ENCODE measurements around the gene MBNL1.

MBNL1 gene

GRCh38 chr3:152499791-152500385 lies 231.2 kb downstream of the MBNL1 start:
- H3K27ac ChIP-seq = no peak overlapping the region

GRCh38 chr3:152505926-152506325 lies 237.2 kb downstream of the MBNL1 start:
- TF ChIP-seq ZFX (IDR thresholded peaks at IDR 0.05; ENCODE audit: borderline replicate concordance) = no peak
- no peak for TF ChIP-seq CTCF (IDR thresholded peaks at IDR 0.05)
- no peak overlapping the region for H3K27ac ChIP-seq

More at GRCh38 chr3:152499791-152500385, 231.2 kb downstream of the MBNL1 start:
- TF ChIP-seq ZFX (IDR thresholded peaks at IDR 0.05; ENCODE audit: borderline replicate concordance) = no peak
- TF ChIP-seq CTCF (IDR thresholded peaks at IDR 0.05) = no peak

GRCh38 chr3:152508705-152509104 lies 240.0 kb downstream of the MBNL1 start:
- TF ChIP-seq ZFX (IDR thresholded peaks at IDR 0.05; ENCODE audit: borderline replicate concordance) = no peak
- peak; percentile 70 for TF ChIP-seq CTCF (IDR thresholded peaks at IDR 0.05)
- no peak overlapping the region for H3K27ac ChIP-seq

GRCh38 chr3:152511904-152512303 lies 243.2 kb downstream of the MBNL1 start:
- H3K27ac ChIP-seq = no peak overlapping the region
- TF ChIP-seq ZFX (IDR thresholded peaks at IDR 0.05; ENCODE audit: borderline replicate concordance) (no peak), CTCF (IDR thresholded peaks at IDR 0.05) (no peak)

- TF ChIP-seq ZFX (IDR thresholded peaks at IDR 0.05; ENCODE audit: borderline replicate concordance) = no peak
- no peak for TF ChIP-seq CTCF (IDR thresholded peaks at IDR 0.05)
- no peak overlapping the region for H3K27ac ChIP-seq
Measured at GRCh38 chr3:152513301-152513960, 244.7 kb downstream of the MBNL1 start.
